SK-N-SH treated with all-trans-retinoic acid at 6 μM for 48 hours (cell line): Measurements from ENCODE around the gene ATP11A.
"Not testable (repeated sequence)": the region's sequence is repeated elsewhere in the genome, so short reads cannot be mapped to it uniquely, and the experiment has no call there.

Source experiments
- ATAC-seq: fragments of 200-7000 bp; cut with Tn5 transposase; 3 replicates; pipeline ENCODE4 v1.9.1; 2020; ENCODE audit warnings: mild to moderate bottlenecking, moderate library complexity
- BACH2 ChIP-seq: fragments of 250-450 bp; sonication (Bioruptor Pico); IDR thresholded peaks from 2 replicates; pipeline ENCODE4 v1.9.0; 2021; ENCODE audit warnings: mild to moderate bottlenecking, borderline replicate concordance
- CREB5 ChIP-seq: fragments of 250-450 bp; sonication (Bioruptor Pico); IDR thresholded peaks from 2 replicates; pipeline ENCODE4 v1.5.1; 2020; ENCODE audit warnings: low read depth, mild to moderate bottlenecking, moderate library complexity
- CSDC2 ChIP-seq: fragments of 250-450 bp; sonication (Bioruptor Pico); IDR thresholded peaks from 2 replicates; pipeline ENCODE4 v1.5.0; 2020; ENCODE audit warnings: mild to moderate bottlenecking, moderate library complexity
- CSRNP3 ChIP-seq: fragments of 250-450 bp; sonication (Bioruptor Pico); IDR thresholded peaks from 2 replicates; pipeline ENCODE4 v1.5.1; 2021; ENCODE audit warnings: mild to moderate bottlenecking, moderate library complexity
- ESRRG ChIP-seq: fragments of 250-450 bp; sonication (Bioruptor Pico); IDR thresholded peaks from 2 replicates; pipeline ENCODE4 v1.6.1; 2021; ENCODE audit warnings: mild to moderate bottlenecking
- ISL1 ChIP-seq: fragments of 250-450 bp; sonication (Bioruptor Pico); IDR thresholded peaks from 2 replicates; pipeline ENCODE4 v2.1.2; 2022; ENCODE audit warnings: mild to moderate bottlenecking, moderate library complexity
- OSR1 ChIP-seq: fragments of 250-450 bp; sonication (Bioruptor Pico); IDR thresholded peaks from 2 replicates; pipeline ENCODE4 v1.8.0; 2022; ENCODE audit warnings: moderate library complexity, mild to moderate bottlenecking, inconsistent platforms
- PATZ1 ChIP-seq: fragments of 250-450 bp; sonication (Bioruptor Pico); IDR thresholded peaks from 2 replicates; pipeline ENCODE4 v1.8.0; 2020; ENCODE audit warnings: mild to moderate bottlenecking, moderate library complexity, borderline replicate concordance
- PPARA ChIP-seq: fragments of 250-450 bp; sonication (Bioruptor Pico); IDR thresholded peaks from 2 replicates; pipeline ENCODE4 v1.5.0; 2020; ENCODE audit warnings: mild to moderate bottlenecking, borderline replicate concordance
- RARB ChIP-seq: fragments of 250-450 bp; sonication (Bioruptor Pico); IDR thresholded peaks from 2 replicates; pipeline ENCODE4 v1.8.0; 2021; ENCODE audit warnings: mild to moderate bottlenecking, moderate library complexity
- SNAI2 ChIP-seq: fragments of 250-450 bp; sonication (Bioruptor Pico); IDR thresholded peaks from 2 replicates; pipeline ENCODE4 v1.5.0; 2020; ENCODE audit warnings: mild to moderate bottlenecking, moderate library complexity
- TCF4 ChIP-seq: fragments of 250-450 bp; sonication (Bioruptor Pico); IDR thresholded peaks from 2 replicates; pipeline ENCODE4 v1.8.0; 2021; ENCODE audit warnings: mild to moderate bottlenecking, moderate library complexity, borderline replicate concordance
- TOX ChIP-seq: fragments of 250-450 bp; sonication (Bioruptor Pico); IDR thresholded peaks from 2 replicates; pipeline ENCODE4 v1.8.0; 2021; ENCODE audit warnings: mild to moderate bottlenecking, moderate library complexity, borderline replicate concordance
- TSHZ2 ChIP-seq: fragments of 250-450 bp; sonication (Bioruptor Pico); IDR thresholded peaks from 2 replicates; pipeline ENCODE4 v1.5.0; 2020; ENCODE audit warnings: mild to moderate bottlenecking, moderate library complexity
- ZC3H10 ChIP-seq: fragments of 250-450 bp; sonication (Bioruptor Pico); IDR thresholded peaks from 2 replicates; pipeline ENCODE4 v1.5.1; 2021; ENCODE audit warnings: mild to moderate bottlenecking, moderate library complexity
- ZFP3 ChIP-seq: fragments of 250-450 bp; sonication (Bioruptor Pico); IDR thresholded peaks from 2 replicates; pipeline ENCODE4 v1.5.0; 2020; ENCODE audit warnings: mild to moderate bottlenecking, moderate library complexity
- ZNF565 ChIP-seq: fragments of 450-650 bp; formaldehyde crosslinking; conservative IDR thresholded peaks from 2 replicates; pipeline ENCODE4 v1.5.0; 2020; ENCODE audit warnings: low read depth, mild to moderate bottlenecking, moderate library complexity
- ZNF70 ChIP-seq: fragments of 450-650 bp; formaldehyde crosslinking; IDR thresholded peaks from 2 replicates; pipeline ENCODE4 v1.5.0; 2020; ENCODE audit warnings: mild to moderate bottlenecking, moderate library complexity

Gene ATP11A

GRCh38 chr13:112672651-112673284 lies 17.1 kb upstream of the ATP11A start:
- TF ChIP-seq BACH2 (no peak), ESRRG (CRISPR knock-in tag) (no peak), TCF4 (CRISPR knock-in tag) (no peak), CSRNP3 (CRISPR knock-in tag) (no peak), TOX (CRISPR knock-in tag) (no peak), ZNF70 (no peak), ZNF565 (no peak), SNAI2 (CRISPR knock-in tag) (no peak), PPARA (no peak), RARB (CRISPR knock-in tag) (no peak), ZFP3 (no peak)

GRCh38 chr13:112674412-112675365 lies 15.1 kb upstream of the ATP11A start:
- no peak for ATAC-seq
- no peak for TF ChIP-seq OSR1 (CRISPR knock-in tag)
- TF ChIP-seq PATZ1 = no peak
- TF ChIP-seq CSRNP3 (CRISPR knock-in tag) = no peak
- TF ChIP-seq ESRRG (CRISPR knock-in tag) = no peak
- no peak for TF ChIP-seq PPARA
- TF ChIP-seq ZC3H10 = no peak
- TF ChIP-seq ISL1 (CRISPR knock-in tag) = no peak
- TF ChIP-seq CSDC2 (CRISPR knock-in tag) = no peak
- TF ChIP-seq CREB5 (CRISPR knock-in tag) = no peak
- no peak for TF ChIP-seq BACH2
- no peak for TF ChIP-seq ZFP3
- no peak for TF ChIP-seq TSHZ2 (CRISPR knock-in tag)

More at GRCh38 chr13:112672651-112673284, 17.1 kb upstream of the ATP11A start:
- no peak for ATAC-seq

- TF ChIP-seq SNAI2 (CRISPR knock-in tag) = no peak
- no peak for TF ChIP-seq ZNF565
- no peak for TF ChIP-seq ESRRG (CRISPR knock-in tag)
- TF ChIP-seq BACH2 = no peak
- ATAC-seq = no peak
Observed at GRCh38 chr13:112675366-112675756, 14.5 kb upstream of the ATP11A start.

GRCh38 chr13:112677421-112677962 lies 12.3 kb upstream of the ATP11A start:
- not testable (repeated sequence) for ATAC-seq
